Testis (tissue), 3 donors: ENCODE results near the gene XAB2. TPM values are rescaled to one million over a fixed set of nuclear protein-coding genes. Genes with fewer than 3 reads are reported as not detected.
A peak's percentile ranks its signal among the peaks of the same experiment; 100 is the strongest.

ENCODE experiments used
- DNase-seq: peaks from one replicate; pipeline ENCODE4 v3.0.0-alpha.2; 2019
- H3K27ac ChIP-seq, 2 donors: fragments of 200-600 bp; sonication (generic); one replicate each; pipeline ENCODE4 v1.5.1; 2019
- H3K27me3 ChIP-seq: fragments of 200-600 bp; sonication (generic); one replicate; pipeline ENCODE4 v1.5.1; 2019
- H3K36me3 ChIP-seq: fragments of 200-600 bp; sonication (generic); one replicate; pipeline ENCODE4 v1.5.1; 2017; ENCODE audit warnings: low read depth; ENCODE audit errors: missing control alignments
- H3K4me1 ChIP-seq: fragments of 200-600 bp; sonication (generic); one replicate; pipeline ENCODE4 v1.5.1; 2019
- H3K4me3 ChIP-seq, 2 donors: fragments of 200-600 bp; sonication (generic); one replicate each; pipeline ENCODE4 v1.5.1; 2017 to 2019
- H3K9me3 ChIP-seq: fragments of 200-600 bp; sonication (generic); one replicate; pipeline ENCODE4 v1.5.1; 2017
- CTCF ChIP-seq, 3 experiments: fragments of 450-650 bp in 2 of 3; fragments of 200-600 bp in 1 of 3; sonication (generic) in 1 of 3; IDR thresholded peaks; one replicate each; pipeline ENCODE4 v1.5.1; 2016 to 2019; ENCODE audit warnings: antibody characterized with exemption in 3 of 3, mild to moderate bottlenecking in 2 of 3, moderate library complexity in 1 of 3
- POLR2A ChIP-seq: fragments of 450-650 bp; IDR thresholded peaks from one replicate; pipeline ENCODE4 v1.6.1; 2017; ENCODE audit warnings: antibody characterized with exemption, mild to moderate bottlenecking, moderate library complexity
- WGBS, 2 donors: methylation state at CpG; one replicate each; pipeline ENCODE4 v1.1.5; 2018; 5-methylcytosine and 5-hydroxymethylcytosine counted together
- intact Hi-C: fragments of 100-400 bp; cut with DNase I; formaldehyde crosslinking; loops from one replicate; pipeline ENCODE4 v1.15.1; 2023; ENCODE audit warnings: low total_unique reads
- polyA plus RNA-seq: library from polyadenylated mRNA; stranded (reverse); fragments of 350-450 nt; fragmentation: Illumina TruSeq; extraction: RNeasy Lipid Tissue Mini Kit (QIAGEN cat#74804); gene quantifications from one replicate; pipeline ENCODE4 v1.2.3, GENCODE V29; 2014; ENCODE audit warnings: low read depth, low replicate concordance; ENCODE audit not compliant: insufficient read depth
- total RNA-seq, 2 donors: library from RNA; depleted of rRNA; stranded (reverse); fragments of >200 nt; gene quantifications; one replicate each; pipeline ENCODE4 v1.2.3, GENCODE V29; 2016

Gene XAB2
- total and polyA plus RNA-seq, 3 donors from 2014 or later = 90.3 to 128 (median 97.2) TPM

DNA sequence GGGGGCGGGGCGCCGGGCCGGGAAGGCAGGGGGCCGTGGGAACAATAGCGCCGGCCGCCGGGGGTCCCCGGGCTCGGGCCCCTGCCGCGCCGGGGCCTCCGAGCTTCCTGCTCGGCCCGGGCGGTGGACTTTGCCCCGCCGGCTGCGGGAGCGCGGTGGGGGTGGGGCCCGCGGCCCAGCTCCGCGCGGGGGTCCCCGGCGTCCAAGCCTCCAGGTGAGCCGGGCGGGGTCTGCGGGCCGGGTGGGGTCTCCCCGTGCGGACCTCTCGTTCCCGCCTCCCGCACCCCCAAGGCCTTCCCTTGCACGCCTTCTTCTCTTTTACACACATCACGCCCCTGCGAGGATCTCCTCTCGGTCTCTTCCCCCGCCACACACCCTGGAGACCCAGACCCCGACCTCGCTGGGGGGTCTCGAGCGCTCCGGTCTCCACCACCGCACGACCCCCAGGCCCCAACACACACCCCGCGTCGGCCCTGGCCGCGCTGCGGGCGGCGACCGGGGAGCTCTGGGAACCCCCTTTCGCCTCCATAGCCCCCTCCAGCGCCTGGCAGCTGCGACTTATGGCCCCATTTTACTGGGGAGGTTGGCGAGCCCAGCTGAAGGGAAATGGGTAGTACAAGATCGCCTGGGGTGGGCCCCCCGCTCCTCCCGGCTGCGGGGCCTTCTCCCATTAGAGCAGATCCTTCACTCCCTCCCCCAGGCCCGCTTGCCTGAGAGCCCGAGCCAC, 33.0 kb downstream of the XAB2 start:
- Histone ChIP-seq H3K4me3 (peak overlapping the region; percentile 45 to 64), H3K27me3 (no peaks in the 10 kb centered on the region), H3K4me1 (peaks cover 3% of the 10 kb centered on the region), H3K36me3 (no peaks in the 10 kb centered on the region), H3K9me3 (no peaks in the 10 kb centered on the region), H3K27ac (peak overlapping the region; percentile 23 to 68)
- DNase-seq = no peak
- WGBS, 2 donors = 2 to 3% methylated on average over 27 to 64 of the region's 70 CpGs
- TF ChIP-seq CTCF (IDR thresholded peaks at IDR 0.05) (no peak), POLR2A (no peak)
- intact Hi-C loops = no loop called here

DNA sequence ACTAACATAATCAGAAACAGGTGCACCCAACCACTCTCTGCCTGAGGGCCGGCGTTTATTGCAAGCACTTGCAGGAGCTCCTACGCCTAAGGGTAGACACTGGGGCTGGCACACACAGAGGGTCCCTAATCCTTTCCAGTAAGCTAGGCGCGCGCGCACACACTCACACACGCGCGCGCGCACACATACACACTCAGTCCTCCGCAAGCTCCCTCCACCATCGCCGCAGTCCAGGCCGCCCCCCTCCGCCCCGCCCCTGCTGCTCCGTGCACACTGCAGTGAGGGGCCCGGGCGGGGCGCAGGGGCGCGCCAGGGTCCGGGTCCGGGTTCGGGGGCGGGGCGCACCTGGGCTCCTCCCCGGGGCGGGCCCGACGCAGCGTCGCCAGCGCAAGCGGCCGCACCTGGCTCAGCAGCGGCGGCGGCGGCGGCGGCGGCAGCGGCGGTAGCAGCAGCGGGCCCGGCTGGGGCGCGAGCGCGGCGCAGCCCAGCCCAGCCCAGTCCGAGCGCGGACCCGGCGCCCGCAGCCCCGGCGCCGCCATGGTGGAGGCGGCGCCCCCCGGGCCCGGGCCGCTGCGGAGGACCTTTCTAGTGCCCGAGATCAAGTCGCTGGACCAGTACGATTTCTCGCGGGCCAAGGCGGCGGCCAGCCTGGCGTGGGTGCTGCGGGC, 33.7 kb downstream of the XAB2 start, which contains the start of gene CAMSAP3:
Gene CAMSAP3, plus strand, starts transcription at position 398 of the 668 bp plus-strand sequence. Its CDS starts 140 bp downstream, at position 538.
- Histone ChIP-seq H3K27ac (peak within 1 kb of the TSS; percentile 23 to 68), H3K36me3 (no peaks in the 10 kb centered on the region), H3K9me3 (no peaks in the 10 kb centered on the region), H3K4me1 (peaks cover 3% of the 10 kb centered on the region), H3K4me3 (peak within 1 kb of the TSS; percentile 45 to 64), H3K27me3 (no peaks in the 10 kb centered on the region)
- DNase-seq = no peak
- no peak for TF ChIP-seq POLR2A
- TF ChIP-seq CTCF (IDR thresholded peaks at IDR 0.05) = no peak
- 0 to 1% methylated on average over 4 to 30 of the region's 78 CpGs for WGBS, 2 donors
- intact Hi-C loops = no loop called here

GRCh38 chr19:7590256-7590655, 39.1 kb downstream of the XAB2 start:
- DNase-seq = no peak
- H3K4me3 ChIP-seq = no peak overlapping the region
- WGBS, 2 donors = 59% methylated on average over 8 of the region's 8 CpGs; no CpG with 5 or more reads in 1 of the 2 donors
- no peaks in the 10 kb centered on the region for H3K4me1 ChIP-seq
- TF ChIP-seq POLR2A (no peak), CTCF (IDR thresholded peaks at IDR 0.05) (no peak)
- no peaks in the 10 kb centered on the region for H3K27me3 ChIP-seq
- no peaks in the 10 kb centered on the region for H3K9me3 ChIP-seq
- H3K36me3 ChIP-seq = no peaks in the 10 kb centered on the region
- intact Hi-C loops = no loop called here
- H3K27ac ChIP-seq = no peak overlapping the region

DNA sequence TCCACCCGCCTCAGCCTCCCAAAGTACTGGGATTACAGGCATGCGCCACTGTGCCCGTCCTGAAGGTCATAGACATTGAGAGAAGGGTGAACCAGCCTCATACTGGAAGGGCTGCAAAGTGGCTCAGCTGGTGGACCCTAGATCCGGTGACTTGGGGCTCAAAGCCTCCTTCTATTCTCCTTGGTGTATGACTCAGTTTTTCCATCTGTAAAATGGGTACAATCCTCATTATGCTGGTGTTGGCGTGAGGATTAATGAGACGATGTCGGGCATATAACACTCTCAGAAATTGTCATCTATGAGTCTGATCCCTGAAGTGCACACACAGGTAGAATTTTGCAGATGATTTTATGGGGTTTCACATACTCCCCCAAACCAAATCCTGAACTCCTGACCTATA, 39.5 kb downstream of the XAB2 start:
- intact Hi-C loops = no loop called here
- Histone ChIP-seq H3K27me3 (no peaks in the 10 kb centered on the region), H3K9me3 (no peaks in the 10 kb centered on the region), H3K4me3 (no peak overlapping the region), H3K4me1 (no peaks in the 10 kb centered on the region), H3K27ac (no peak overlapping the region), H3K36me3 (no peaks in the 10 kb centered on the region)
- no peak for TF ChIP-seq CTCF (IDR thresholded peaks at IDR 0.05)
- no peak for TF ChIP-seq POLR2A
- 89 to 92% methylated on average over 6 to 7 of the region's 7 CpGs for WGBS, 2 donors
- no peak for DNase-seq
